Measurements from ENCODE around the gene KIF3B. TPM values are rescaled to one million over a fixed set of nuclear protein-coding genes. Genes with fewer than 3 reads are reported as not detected.

KIF3B gene
- total RNA-seq, 1 experiment from 2014 or later = 31.5 TPM

DNA sequence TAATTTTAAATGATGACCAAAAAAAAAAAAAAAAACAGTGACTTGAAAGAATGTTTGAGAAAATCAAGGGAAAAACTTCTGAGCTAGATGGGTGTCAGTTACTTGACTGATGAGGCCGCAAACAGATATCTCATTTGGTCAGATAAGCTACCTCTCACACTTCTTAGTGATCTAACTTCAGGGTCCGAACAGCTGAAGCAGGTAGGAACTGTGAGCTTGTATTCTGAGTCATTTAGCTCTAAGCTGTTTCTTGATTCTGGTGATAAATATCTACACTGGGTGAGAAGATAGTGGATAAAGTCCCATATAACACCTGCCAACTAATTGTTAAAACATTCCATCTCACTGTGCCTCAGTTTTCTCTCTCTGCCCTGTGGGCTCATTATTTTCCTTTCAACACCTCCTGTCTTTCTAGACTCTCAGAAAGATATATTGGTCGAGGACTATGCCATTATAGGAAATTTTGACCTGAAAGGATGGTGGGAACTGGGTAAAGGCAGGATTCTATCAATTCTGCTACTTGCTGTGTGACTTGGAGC is 7.7 kb downstream of the KIF3B start:
- H3K27ac ChIP-seq (ENCODE audit: low read depth, low read length) = no peak overlapping the region
- no peak for ATAC-seq
- no peaks in the 10 kb centered on the region; the same call in 1 of the 2 replicates for H4K20me1 ChIP-seq (ENCODE audit: insufficient read depth)
- no peaks in the 10 kb centered on the region for H3K27me3 ChIP-seq (ENCODE audit: insufficient read depth, low read length)
- no TSS peak for BruUV-seq (replicated peaks)
- CTCF ChIA-PET = no interaction called here
- intact Hi-C loops (cut with micrococcal nuclease) = no loop called here
- H3K9me2 ChIP-seq (ENCODE audit: insufficient read depth) = no peaks in the 10 kb centered on the region
- DNase-seq (ENCODE audit: low read depth, low spot score) = no peak
- H3K36me3 ChIP-seq (ENCODE audit: control insufficient read depth in 1 of 2, insufficient read depth in 2 of 2, low read length in 2 of 2) = peaks cover 2 to 3% of the 10 kb centered on the region in 2 experiments; a peak in 1 of 4 replicates
- H3K4me3 ChIP-seq (replicated peaks in 1 of 2; ENCODE audit: low read depth in 1 of 2, low read length in 2 of 2) = no peak overlapping the region
- no peak overlapping the region for H3K9ac ChIP-seq (ENCODE audit: low read length)
- no peak overlapping the region for H2AFZ ChIP-seq (ENCODE audit: low read depth, low read length, poor library complexity, severe bottlenecking)
- POLR2A ChIA-PET = no interaction called here
- H3K79me2 ChIP-seq (ENCODE audit: insufficient read depth, low read length) = peaks cover 22% of the 10 kb centered on the region
- RAD21 ChIA-PET (ENCODE audit: low non-redundant PET in 1 of 2, low total read pairs in 2 of 2, uncharacterized antibody in 2 of 2, unreplicated experiment in 2 of 2) = no interaction called here
- peaks cover 0 to 9% of the 10 kb centered on the region in 2 experiments; a peak in 3 of 4 replicates for H3K4me1 ChIP-seq (ENCODE audit: control insufficient read depth in 1 of 2, insufficient read depth in 2 of 2, low read length in 2 of 2)
- no peaks in the 10 kb centered on the region for H3K9me3 ChIP-seq (ENCODE audit: control insufficient read depth in 1 of 2, insufficient read depth in 1 of 2, low read depth in 1 of 2, low read length in 2 of 2)
- no peak for TF ChIP-seq EGR1 (IDR thresholded peaks at IDR 0.05; ENCODE audit: low read depth)
- TF ChIP-seq ATF3 (IDR thresholded peaks at IDR 0.05) = no peak
- TF ChIP-seq FOSL1 (IDR thresholded peaks at IDR 0.05; ENCODE audit: low read depth) = no peak
- no peak for TF ChIP-seq POLR2A (IDR thresholded peaks at IDR 0.05; ENCODE audit: borderline replicate concordance, extremely low read depth, insufficient read depth, insufficient read length)
- TF ChIP-seq, protein P1, sequence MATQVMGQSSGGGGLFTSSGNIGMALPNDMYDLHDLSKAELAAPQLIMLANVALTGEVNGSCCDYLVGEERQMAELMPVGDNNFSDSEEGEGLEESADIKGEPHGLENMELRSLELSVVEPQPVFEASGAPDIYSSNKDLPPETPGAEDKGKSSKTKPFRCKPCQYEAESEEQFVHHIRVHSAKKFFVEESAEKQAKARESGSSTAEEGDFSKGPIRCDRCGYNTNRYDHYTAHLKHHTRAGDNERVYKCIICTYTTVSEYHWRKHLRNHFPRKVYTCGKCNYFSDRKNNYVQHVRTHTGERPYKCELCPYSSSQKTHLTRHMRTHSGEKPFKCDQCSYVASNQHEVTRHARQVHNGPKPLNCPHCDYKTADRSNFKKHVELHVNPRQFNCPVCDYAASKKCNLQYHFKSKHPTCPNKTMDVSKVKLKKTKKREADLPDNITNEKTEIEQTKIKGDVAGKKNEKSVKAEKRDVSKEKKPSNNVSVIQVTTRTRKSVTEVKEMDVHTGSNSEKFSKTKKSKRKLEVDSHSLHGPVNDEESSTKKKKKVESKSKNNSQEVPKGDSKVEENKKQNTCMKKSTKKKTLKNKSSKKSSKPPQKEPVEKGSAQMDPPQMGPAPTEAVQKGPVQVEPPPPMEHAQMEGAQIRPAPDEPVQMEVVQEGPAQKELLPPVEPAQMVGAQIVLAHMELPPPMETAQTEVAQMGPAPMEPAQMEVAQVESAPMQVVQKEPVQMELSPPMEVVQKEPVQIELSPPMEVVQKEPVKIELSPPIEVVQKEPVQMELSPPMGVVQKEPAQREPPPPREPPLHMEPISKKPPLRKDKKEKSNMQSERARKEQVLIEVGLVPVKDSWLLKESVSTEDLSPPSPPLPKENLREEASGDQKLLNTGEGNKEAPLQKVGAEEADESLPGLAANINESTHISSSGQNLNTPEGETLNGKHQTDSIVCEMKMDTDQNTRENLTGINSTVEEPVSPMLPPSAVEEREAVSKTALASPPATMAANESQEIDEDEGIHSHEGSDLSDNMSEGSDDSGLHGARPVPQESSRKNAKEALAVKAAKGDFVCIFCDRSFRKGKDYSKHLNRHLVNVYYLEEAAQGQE (IDR thresholded peaks at IDR 0.05; ENCODE audit: low read depth) = no peak
- no peak for TF ChIP-seq POLR2AphosphoS5 (IDR thresholded peaks at IDR 0.05; ENCODE audit: low read depth, low read length)
- TF ChIP-seq CBX3 (IDR thresholded peaks at IDR 0.05; ENCODE audit: low read depth) = no peak
- TF ChIP-seq, protein P2, sequence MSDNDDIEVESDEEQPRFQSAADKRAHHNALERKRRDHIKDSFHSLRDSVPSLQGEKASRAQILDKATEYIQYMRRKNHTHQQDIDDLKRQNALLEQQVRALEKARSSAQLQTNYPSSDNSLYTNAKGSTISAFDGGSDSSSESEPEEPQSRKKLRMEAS (IDR thresholded peaks at IDR 0.05) = no peak
- TF ChIP-seq, protein P3, sequence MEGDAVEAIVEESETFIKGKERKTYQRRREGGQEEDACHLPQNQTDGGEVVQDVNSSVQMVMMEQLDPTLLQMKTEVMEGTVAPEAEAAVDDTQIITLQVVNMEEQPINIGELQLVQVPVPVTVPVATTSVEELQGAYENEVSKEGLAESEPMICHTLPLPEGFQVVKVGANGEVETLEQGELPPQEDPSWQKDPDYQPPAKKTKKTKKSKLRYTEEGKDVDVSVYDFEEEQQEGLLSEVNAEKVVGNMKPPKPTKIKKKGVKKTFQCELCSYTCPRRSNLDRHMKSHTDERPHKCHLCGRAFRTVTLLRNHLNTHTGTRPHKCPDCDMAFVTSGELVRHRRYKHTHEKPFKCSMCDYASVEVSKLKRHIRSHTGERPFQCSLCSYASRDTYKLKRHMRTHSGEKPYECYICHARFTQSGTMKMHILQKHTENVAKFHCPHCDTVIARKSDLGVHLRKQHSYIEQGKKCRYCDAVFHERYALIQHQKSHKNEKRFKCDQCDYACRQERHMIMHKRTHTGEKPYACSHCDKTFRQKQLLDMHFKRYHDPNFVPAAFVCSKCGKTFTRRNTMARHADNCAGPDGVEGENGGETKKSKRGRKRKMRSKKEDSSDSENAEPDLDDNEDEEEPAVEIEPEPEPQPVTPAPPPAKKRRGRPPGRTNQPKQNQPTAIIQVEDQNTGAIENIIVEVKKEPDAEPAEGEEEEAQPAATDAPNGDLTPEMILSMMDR (IDR thresholded peaks at IDR 0.05 in 2 of 3, conservative IDR thresholded peaks at IDR 0.05 in 1 of 3; ENCODE audit: borderline replicate concordance in 1 of 3, insufficient read depth in 1 of 3, low read depth in 2 of 3, low read length in 2 of 3) = no peak
- TF ChIP-seq EZH2 (IDR thresholded peaks at IDR 0.05) = no peak
- no peak for TF ChIP-seq ZNF274 (IDR thresholded peaks at IDR 0.05; ENCODE audit: low read depth, low read length)
- no peak for TF ChIP-seq JUND (IDR thresholded peaks at IDR 0.05)
- TF ChIP-seq EZH2phosphoT487 (IDR thresholded peaks at IDR 0.05; ENCODE audit: borderline replicate concordance) = no peak
- no peak for TF ChIP-seq RAD21 (IDR thresholded peaks at IDR 0.05; ENCODE audit: low read depth)
- TF ChIP-seq SRF (IDR thresholded peaks at IDR 0.05; ENCODE audit: low read depth) = no peak
- no peak for TF ChIP-seq TCF7L2 (IDR thresholded peaks at IDR 0.05; ENCODE audit: borderline replicate concordance, extremely low read depth, insufficient read depth, insufficient read length)
- TF ChIP-seq CEBPB (IDR thresholded peaks at IDR 0.05; ENCODE audit: low read depth) = no peak
- TF ChIP-seq YY1 (IDR thresholded peaks at IDR 0.05; ENCODE audit: extremely low read depth, insufficient replicate concordance, low read depth, low read length) = no peak
- TF ChIP-seq SIN3A (IDR thresholded peaks at IDR 0.05; ENCODE audit: low read depth) = no peak
- H3K4me2 ChIP-seq (ENCODE audit: low read length) = 0 out of 2 replicates have a peak overlapping the region, but pooled peaks have one; percentile 5

Measured in HCT116 (cell line).